ENCODE results near the gene ADARB1.

ADARB1 gene

DNA sequence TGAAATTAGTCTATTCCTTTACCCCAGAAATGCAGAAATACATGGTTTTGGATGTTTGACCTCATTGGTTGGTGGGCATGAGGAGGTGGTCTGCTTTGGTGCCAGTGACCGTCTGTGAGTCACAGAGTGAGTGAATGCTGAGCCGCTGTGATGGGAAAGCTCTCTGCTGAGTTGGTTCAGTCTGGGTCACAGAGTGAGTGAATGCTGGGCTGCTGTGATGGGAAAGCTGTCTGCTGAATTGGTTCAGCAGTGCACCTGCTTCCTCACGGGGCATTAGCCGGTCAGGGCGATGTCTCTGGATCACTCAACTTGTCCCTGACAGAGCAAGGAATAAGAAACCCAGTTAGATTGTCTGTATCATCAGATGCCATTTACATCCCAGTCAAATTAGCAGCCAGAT lies 40.8 kb downstream of the ADARB1 start:
- DNase-seq (ENCODE audit: low spot score) = no peak
- in situ Hi-C loops (cut with MboI; ENCODE audit: low sequenced_read_pairs, unreplicated experiment) = no loop called here
- TF ChIP-seq CTCF (IDR thresholded peaks at IDR 0.05; ENCODE audit: borderline replicate concordance, control extremely low read depth, extremely low read depth, insufficient read depth, missing control alignments) = no peak

DNA sequence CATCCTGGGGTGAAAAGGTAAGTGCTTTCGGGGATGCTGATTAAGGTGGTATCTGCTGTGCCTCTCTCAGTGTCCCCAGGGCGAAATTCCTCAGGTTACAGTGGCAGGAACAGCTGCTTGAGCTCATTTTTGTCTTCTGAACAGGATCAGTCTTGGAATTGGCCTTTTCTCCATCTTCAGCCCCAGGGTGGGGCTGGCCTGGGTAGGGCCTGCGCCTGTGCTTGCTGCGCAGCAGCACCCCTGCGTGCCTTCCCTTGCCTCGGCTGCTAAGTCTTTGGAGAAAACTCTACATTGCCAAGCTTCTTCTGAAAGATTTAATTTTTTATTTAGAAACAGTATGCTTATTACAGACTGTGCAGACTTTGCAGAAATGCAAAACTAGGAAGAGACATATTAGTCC lies 41.7 kb downstream of the ADARB1 start:
- no peak for DNase-seq (ENCODE audit: low spot score)
- in situ Hi-C loops (cut with MboI; ENCODE audit: low sequenced_read_pairs, unreplicated experiment) = no loop called here
- no peak for TF ChIP-seq CTCF (IDR thresholded peaks at IDR 0.05; ENCODE audit: borderline replicate concordance, control extremely low read depth, extremely low read depth, insufficient read depth, missing control alignments)

GRCh38 chr21:45117314-45117713 lies 42.9 kb downstream of the ADARB1 start:
- in situ Hi-C loops (cut with MboI; ENCODE audit: low sequenced_read_pairs, unreplicated experiment) = no loop called here
- DNase-seq (ENCODE audit: low spot score) = no peak
- TF ChIP-seq CTCF (IDR thresholded peaks at IDR 0.05; ENCODE audit: borderline replicate concordance, control extremely low read depth, extremely low read depth, insufficient read depth, missing control alignments) = no peak

- TF ChIP-seq CTCF (IDR thresholded peaks at IDR 0.05; ENCODE audit: borderline replicate concordance, control extremely low read depth, extremely low read depth, insufficient read depth, missing control alignments) = no peak
- DNase-seq (ENCODE audit: low spot score) = no peak
- in situ Hi-C loops (cut with MboI; ENCODE audit: low sequenced_read_pairs, unreplicated experiment) = no loop called here
Measured at GRCh38 chr21:45118099-45118498, 43.7 kb downstream of the ADARB1 start.

GRCh38 chr21:45119812-45120211 lies 45.4 kb downstream of the ADARB1 start:
- no peak for DNase-seq (ENCODE audit: low spot score)
- in situ Hi-C loops (cut with MboI; ENCODE audit: low sequenced_read_pairs, unreplicated experiment) = no loop called here

DNA sequence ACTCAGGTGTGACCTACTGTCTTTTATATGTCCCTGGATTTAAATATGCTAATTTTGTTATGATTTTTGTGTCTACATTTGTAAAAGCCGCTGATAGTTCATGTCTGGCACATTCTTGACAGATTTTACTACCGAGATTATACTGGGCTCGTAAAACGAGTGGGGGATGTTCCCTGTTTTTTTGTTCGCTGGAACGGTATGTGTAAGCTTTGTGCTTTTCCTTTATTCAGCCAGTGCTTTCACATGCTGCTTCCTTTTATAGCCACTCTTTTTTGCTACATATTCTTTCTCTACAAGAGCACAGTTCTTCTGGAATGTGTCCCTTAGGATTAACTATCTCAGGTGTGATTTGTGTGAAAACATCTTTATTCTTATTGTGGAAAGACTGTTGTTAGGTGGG lies 46.6 kb downstream of the ADARB1 start:
- TF ChIP-seq CTCF (IDR thresholded peaks at IDR 0.05; ENCODE audit: borderline replicate concordance, control extremely low read depth, extremely low read depth, insufficient read depth, missing control alignments) = no peak
- in situ Hi-C loops (cut with MboI; ENCODE audit: low sequenced_read_pairs, unreplicated experiment) = no loop called here

More at GRCh38 chr21:45119812-45120211, 45.4 kb downstream of the ADARB1 start:
- no peak for TF ChIP-seq CTCF (IDR thresholded peaks at IDR 0.05; ENCODE audit: borderline replicate concordance, control extremely low read depth, extremely low read depth, insufficient read depth, missing control alignments)

DNA sequence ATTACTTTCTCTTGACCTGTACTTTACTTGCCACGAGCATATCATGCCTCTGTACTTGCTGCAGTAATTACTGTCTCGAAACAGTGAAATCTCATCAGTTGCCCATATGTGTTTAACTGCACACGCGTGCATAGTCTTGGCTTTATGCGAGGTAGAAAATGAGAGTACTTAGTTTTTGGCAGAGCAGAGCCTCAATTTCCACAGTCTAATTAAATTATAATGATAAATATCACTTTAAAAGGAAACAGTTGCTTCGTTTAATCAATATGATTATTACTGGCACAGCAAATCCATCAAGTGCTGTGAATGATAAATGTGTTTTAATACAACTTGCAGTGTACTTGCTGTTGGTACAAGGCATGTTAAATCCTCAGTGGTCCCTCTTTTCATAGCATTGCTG lies 47.6 kb downstream of the ADARB1 start:
- TF ChIP-seq CTCF (IDR thresholded peaks at IDR 0.05; ENCODE audit: borderline replicate concordance, control extremely low read depth, extremely low read depth, insufficient read depth, missing control alignments) = no peak
- no peak for DNase-seq (ENCODE audit: low spot score)
- in situ Hi-C loops (cut with MboI; ENCODE audit: low sequenced_read_pairs, unreplicated experiment) = no loop called here

More for the DNA sequence above, 46.6 kb downstream of the ADARB1 start:
- no peak for DNase-seq (ENCODE audit: low spot score)
